SK-N-SH (cell line): Measurements from ENCODE around the gene NDUFV2.

Experiments
- EP300 ChIP-seq, 2 experiments: IDR thresholded peaks; 2 replicates each; pipeline versions ENCODE4 v1.4.0 to v1.6.1; 2012; ENCODE audit warnings: borderline replicate concordance in 1 of 2, low read depth in 1 of 2, low read length in 1 of 2
- EZH2phosphoT487 ChIP-seq: fragments of 200-600 bp; sonication (generic); IDR thresholded peaks from 2 replicates; pipeline ENCODE4 v1.6.1; 2017; ENCODE audit warnings: low read depth, mixed run types, mild to moderate bottlenecking, antibody characterized with exemption, moderate library complexity, borderline replicate concordance
- POLR2AphosphoS5 ChIP-seq: IDR thresholded peaks from 2 replicates; pipeline ENCODE4 v1.6.1; 2012; ENCODE audit warnings: low read depth, low read length
- SIN3A ChIP-seq: IDR thresholded peaks from 2 replicates; pipeline ENCODE4 v1.6.1; 2012; ENCODE audit warnings: low read depth, mild to moderate bottlenecking, low read length, moderate library complexity, borderline replicate concordance
- TAF1 ChIP-seq: IDR thresholded peaks from 2 replicates; pipeline ENCODE4 v1.6.1; 2012; ENCODE audit warnings: low read depth, mild to moderate bottlenecking, low read length, moderate library complexity, borderline replicate concordance
- TF ChIP-seq, protein P1 (sequence below): IDR thresholded peaks from 2 replicates; pipeline ENCODE4 v1.4.0; 2012; ENCODE audit warnings: low read depth

DNA sequence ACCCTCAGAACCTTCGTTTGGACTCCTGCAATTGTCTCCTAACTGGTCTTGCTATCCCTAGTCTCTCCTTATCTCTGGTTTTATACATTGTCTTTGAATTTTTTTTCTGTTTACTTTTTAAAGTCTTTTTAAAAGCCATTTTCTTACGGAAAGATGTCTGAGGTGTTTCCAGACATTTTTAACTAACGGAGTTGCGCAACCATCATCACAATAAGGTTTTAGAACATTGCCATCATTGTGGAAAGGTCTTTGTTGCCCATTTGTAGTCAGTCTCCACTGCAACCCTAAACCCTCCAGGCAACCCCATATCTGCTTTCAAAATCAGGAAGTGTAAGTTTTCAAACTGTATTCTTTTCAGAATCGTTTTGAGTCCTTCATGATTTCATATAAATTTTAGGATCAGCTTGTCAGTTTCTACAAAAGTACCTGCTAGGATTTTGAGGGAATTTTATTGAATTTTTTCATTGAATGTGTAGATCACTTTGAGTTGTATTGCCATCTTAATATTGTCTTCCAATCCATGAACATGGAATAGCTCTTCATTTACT lies 80.4 kb downstream of the NDUFV2 start:
- TF ChIP-seq EP300 (IDR thresholded peaks at IDR 0.05; ENCODE audit: borderline replicate concordance in 1 of 2, low read depth in 1 of 2, low read length in 1 of 2) (no peak), TAF1 (no peak), EZH2phosphoT487 (no peak), SIN3A (no peak), POLR2AphosphoS5 (no peak)
- TF ChIP-seq, protein P1, sequence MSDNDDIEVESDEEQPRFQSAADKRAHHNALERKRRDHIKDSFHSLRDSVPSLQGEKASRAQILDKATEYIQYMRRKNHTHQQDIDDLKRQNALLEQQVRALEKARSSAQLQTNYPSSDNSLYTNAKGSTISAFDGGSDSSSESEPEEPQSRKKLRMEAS = no peak
